HG03135 (cell line): ENCODE results near the gene COL20A1.
"Not testable (repeated sequence)": the region's sequence is repeated elsewhere in the genome, so short reads cannot be mapped to it uniquely, and the experiment has no call there.

ENCODE experiments used
- ATAC-seq: cut with Tn5 transposase; IDR thresholded peaks from one replicate; pipeline ENCODE4 v1.9.1; 2021; ENCODE audit warnings: mild to moderate bottlenecking, moderate library complexity; ENCODE audit not compliant: unreplicated experiment

COL20A1 gene

DNA sequence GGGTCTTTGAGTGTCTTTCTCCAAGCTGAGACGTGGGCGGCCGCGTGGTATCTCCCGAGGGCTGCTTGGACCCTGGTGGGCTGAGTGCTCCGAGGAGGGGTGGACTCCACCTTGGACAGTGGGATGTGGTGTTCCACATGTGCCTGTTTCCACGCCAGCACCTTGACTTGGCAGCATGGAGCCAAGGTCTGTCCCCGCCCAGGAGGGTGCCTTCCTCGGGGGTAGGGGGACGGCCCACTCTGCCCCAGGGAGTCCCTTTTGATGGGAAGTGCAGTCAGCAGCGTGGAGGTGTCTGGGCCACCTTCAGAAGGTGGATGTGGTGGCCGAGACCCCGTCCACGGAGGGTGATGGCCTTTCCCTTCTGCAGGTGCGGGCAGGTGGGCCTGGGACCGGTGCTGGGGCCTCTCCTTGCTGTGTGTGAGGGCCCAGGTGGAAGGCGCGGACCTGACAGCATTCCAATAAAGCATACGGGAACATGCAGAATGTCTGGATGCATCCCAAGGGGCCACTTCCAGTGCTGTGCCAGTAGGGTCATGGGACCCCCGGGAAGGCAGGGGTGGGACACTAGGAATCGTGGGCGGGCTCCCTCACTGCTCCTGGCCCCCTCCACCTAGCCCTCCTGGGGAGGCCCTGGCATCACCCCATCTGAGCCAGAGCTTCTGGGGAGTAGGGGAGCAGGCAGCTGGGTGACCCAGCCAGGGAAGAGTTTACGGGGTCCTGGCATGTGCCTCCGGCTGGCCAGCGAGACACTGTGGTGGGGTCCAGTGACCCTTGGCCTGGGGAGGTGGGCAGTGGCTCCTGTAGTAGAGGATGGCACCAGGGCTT is 3.5 kb upstream of the COL20A1 start:
- ATAC-seq, result no peak

DNA sequence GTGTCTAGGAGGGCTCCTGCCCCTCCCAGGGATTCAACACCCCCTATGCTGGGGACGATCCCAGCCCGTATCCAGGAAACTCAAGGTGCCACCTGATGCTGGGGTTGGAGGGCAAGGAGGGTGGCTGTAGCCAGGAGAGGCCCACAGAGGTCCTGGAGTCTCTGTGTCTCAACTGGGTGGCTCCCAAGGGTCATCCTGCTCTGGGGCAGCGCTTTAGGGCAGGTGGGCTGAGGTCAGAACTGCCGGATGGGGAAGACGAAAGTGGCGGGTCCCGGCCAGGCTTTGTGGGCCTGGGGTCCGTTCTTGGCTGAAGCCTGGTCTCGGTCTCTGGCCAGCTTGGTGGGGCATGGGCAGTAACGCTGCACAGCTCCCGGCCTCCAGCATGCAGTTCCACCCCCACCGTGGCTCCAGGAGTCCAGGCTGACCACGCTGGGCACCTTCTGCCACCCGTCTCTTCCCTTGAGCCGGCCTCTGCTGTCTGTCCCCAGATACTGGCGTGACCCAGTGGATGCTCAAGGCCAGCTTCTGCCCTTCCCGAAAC is 2.8 kb upstream of the COL20A1 start:
- no peak for ATAC-seq

DNA sequence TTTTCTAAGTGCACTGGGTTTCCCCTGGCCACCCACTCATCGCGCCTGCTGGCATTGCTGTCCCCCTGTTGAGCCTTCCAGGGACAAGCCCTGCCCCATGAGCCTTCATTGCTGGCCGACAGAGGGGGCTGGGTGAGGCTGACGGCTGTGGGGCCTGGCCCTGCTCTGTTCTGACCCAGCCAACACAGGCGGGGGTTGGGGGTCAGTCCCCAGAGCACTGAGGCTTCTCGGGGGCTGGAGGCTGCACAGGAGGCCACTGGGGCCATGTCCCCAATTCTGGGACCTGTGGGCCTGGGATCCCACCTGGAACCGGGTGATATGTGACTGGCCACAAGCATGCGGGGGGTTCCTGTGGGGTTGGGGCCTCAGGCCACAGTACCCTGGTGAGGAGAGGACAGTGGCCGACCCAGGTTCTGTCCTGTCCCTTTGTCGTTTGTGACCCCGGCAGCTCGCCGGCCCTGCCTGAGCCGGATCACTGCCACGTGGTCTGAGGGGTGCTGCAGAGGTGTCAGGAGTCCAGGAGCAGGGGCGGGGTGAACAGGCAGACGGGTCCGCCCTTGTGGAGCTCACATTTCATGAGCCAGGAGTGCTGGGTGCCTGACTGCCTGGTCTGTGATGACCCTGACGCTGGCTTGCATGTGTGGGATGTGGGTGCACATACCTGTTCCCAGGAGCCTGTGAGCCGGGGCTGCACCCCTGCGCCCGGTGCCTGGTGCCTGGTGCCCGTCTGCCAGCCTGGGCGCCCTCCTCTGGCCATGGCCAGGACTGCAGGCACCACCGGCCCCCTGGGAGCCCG is 2.1 kb upstream of the COL20A1 start:
- ATAC-seq, result no peak

DNA sequence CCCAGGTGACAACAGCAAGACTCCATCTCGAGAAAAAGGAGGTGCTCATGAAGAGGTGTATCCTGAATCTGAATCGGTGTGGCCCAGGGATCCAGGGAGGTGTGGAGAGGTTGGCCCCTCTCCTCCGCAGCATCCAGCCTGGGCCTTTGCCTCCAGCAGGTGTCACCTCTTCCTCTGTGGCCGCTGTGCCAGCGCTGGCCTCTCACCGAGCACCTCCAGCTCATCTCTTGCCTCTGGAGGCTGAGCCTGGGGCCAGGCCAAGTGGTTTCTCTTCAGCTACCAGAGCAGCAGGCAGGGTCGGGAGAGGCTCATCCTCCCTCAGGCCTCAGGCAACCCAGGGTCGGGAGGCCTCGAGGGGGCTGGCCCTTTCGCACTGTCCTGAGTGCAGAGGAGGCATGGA is 1.2 kb upstream of the COL20A1 start:
- ATAC-seq, result no peak

DNA sequence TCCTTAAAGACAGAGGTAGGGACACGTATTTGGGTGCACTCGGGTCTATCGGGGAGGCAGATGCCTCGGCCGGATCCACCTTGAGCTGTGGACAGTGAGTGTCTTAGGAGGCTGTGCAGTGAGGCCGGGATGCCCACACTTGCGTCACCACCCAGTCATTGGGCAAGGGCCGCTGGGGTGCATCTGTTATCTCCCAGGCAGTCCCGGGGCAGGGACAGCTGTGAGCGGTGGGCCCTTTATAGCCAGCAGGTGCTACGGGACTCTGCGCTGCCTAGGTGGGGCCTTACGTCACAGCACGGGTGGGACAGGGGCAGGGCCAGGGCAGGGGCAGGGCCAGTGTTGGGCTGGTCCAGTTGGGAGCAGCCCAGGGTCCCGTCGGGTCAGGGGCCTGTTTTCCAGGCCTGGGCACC is 689 bp upstream of the COL20A1 start:
- ATAC-seq, result no peak

DNA sequence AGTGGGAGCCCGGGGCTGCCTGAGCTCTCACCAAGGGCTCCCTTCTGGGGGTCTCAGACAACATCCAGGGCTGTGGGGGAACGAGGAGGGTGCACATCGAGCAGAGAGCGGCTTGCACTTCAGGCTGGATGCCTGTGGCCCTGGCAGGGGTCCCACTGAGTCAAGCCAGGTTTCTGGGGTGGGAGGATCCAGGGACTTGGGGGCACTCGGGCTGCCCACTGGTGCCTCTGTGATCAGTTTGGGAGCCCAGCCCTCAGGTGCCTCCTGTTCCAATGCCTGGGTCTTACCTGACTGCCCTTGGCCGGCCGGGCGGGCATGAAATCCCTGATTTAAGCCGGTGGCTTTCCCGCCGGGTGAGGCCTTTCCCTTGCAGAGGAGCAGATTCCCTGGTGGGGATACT is 470 bp downstream of the COL20A1 start:
- no peak for ATAC-seq

DNA sequence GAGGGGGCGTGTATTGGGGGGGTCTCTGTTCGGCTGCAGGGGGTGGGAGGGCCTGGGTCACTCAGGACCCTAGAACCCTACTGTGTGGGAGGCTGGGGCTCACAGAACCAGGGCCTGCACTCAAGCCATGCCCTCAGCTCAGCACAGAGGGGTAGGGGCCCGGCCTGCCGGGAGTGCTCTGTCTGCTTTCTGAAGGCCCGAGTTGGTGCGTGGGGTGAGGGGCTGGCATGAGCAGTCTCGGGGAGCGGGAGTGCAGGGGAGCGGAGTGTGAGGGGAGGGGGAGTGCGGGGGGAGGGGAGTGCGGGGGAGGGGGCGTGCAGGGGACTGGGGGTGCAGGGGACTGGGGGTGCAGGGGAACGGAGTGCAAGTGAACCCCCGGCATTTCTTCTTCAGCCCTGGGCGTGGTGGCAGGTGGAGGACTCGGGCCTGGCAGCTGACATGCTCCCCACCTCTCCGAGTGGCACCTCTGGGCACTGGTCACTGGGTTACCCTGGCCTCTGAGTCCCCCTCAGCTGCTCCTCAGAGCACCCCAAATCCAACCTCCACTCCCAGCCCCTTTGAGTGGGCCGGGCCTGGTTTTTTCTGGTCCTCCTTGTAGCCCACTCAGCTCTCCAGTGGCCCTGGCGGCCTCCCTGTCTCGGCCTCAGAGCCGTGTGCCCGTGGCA is 1.0 kb downstream of the COL20A1 start:
- no peak for ATAC-seq

DNA sequence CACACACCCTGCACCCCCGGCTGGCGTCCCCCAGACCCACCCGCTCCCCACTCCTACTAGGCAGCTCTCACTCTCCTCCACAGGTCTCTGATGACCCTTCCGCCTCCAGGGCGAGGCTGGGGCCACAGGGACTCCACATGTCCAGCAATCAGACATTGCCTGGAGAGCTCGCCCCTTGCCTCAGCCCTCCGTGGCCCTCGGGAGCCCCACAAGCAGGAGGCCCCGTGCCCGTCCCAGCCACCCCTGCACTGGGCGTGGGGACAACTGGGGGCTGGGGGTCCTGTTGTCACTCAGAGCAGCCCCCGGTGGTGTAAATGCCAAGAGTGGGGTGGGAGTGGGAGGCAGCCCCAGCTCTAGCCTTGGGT is 1.5 kb downstream of the COL20A1 start:
- ATAC-seq, result no peak

DNA sequence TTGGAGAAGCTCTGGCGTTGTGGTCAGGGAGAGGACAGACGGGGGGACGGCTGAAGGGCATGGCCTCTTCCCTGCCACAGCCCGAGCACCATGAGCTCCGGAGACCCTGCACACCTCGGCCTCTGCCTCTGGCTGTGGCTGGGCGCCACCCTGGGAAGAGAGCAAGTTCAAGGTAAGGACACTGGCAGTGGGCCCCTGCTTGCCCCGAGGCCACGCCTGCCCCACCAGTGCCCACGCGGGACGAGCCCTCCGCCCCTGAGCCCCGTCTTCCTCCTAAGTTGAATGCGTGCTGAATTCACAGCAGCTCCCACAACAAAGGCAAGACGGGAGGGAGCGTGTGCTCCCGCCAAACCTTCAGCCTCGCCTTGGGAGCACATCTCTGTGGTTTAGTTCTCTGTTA is 2.0 kb downstream of the COL20A1 start:
- ATAC-seq, result no peak

DNA sequence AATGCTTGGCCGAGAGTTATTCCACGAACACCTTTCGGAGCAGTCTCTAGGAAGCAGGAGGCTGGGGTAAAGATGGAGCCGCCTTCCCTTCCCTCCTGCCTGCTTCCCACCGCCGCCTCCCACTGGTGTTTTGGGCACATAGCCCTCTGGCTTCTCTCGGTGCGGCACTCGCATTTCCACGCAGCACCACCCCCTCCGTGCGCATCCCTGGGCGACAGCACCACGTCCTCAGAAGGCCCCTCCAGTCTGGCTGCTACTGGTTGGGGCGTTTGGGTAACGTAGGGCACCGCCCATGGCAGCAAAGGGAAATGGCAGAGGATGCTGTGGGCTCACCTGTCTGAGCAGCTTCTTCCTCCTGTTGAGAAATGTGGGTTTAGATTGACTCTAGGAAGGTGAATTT is 2.4 kb downstream of the COL20A1 start:
- ATAC-seq, result no peak

DNA sequence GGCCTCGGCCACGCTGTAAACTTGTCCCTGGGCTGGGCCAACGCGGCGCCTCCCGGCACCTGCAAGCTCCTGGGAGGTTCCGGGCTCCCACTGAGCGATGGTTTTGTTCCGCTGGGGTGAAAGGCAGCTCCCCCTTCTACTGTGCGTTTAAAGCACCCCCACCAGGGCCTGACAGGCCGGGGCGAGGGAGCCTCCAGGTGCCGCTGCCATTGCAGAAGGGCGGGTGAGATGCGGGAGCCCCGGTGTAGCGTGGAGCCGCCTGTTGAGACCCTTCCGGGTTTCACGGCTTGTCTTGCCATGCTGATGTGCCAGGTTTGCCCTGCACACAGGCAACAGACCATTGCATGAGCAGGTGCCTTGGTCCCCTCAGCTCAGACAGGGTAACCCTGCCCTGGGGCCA is 2.9 kb downstream of the COL20A1 start:
- ATAC-seq, result no peak

DNA sequence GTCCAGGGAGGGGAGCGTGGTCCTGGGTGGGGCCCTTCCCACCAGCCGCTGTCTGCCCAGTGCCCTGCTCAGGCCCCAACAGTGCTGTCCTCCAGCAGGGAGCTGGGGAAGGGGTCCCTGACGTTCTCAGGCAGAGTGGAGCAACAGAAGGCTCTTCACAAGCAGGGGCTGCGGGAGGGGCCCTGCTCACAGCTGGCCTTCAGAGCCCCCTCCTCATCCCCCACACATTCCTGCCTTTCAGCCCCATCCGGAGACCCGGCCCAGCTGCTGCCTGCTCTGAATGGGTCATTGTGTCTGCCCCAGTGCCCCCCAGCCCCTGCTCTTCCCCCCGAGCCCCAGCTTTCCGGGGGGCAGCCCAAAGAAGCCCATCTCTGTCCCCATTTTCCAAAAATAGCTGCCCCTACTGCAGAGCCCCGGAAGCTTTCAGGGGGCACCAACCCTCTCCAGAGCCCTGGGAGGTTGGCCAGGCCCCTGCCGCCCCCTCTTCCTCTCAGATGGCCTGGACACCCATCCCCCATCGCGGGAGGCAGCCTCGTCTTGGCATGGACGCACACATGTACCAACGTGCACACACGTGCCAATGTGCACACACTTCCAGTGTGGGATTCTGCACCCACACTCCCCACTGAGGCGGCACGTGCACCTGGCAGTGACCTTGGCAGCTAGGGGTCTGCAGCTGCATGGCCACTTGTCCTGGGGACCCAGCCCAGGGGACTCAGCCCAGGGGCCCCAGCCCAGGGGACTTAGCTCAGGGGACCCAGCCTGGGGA is 3.7 kb downstream of the COL20A1 start:
- no peak for ATAC-seq

DNA sequence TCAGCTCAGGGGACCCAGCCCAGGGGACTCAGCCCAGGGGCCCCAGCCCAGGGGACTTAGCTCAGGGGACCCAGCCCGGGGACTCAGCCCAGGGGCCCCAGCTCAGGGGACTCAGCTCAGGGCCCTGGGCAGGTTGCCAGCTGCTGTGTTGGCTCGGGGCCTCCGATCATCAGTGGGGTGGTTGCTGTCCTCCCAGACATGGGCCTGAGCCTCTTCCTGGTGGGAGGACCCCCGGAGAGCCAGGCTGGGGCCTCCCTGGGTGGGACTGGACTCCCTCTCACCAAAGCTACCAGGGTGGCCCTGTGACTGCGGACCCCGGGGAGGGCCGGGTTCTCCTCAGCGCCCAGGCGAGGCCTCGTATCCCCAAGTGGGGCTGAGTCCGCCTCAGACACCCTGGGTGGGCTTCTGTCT is 4.4 kb downstream of the COL20A1 start:
- no peak for ATAC-seq

DNA sequence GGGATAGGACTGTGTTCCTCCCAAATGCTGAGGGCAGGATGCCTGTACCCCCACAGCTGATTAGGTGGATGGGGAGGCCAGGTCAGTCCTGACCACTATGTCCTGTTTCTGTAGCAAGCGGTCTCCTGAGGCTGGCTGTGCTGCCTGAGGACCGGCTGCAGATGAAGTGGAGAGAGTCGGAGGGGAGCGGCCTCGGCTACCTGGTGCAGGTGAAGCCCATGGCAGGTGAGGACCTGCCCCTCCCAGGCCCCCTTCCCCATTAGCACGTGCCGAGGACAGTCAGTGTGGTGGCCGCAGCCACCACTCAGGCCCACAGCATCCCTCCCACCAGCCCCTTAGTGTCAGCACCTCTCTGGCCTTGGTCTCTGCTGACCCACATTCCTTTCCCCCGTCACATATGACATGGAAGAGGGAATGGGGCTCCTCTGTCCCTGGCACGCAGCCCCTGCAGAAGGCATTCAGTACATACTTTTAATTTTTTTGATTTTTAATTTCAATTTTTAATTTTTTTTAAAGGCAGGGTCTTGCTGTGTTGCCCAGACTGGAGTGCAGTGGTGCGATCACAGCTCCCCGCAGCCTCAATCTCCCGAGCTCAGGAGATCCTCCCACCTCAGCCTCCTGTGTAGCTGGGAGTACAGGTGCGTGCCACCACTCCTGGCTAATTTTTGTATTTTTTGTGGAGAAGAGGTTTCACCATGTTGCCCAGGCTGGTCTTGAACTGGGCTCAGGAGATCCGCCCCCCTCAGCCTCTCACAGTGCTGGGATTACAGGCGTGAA is 5.0 kb downstream of the COL20A1 start:
- no peak for ATAC-seq

DNA sequence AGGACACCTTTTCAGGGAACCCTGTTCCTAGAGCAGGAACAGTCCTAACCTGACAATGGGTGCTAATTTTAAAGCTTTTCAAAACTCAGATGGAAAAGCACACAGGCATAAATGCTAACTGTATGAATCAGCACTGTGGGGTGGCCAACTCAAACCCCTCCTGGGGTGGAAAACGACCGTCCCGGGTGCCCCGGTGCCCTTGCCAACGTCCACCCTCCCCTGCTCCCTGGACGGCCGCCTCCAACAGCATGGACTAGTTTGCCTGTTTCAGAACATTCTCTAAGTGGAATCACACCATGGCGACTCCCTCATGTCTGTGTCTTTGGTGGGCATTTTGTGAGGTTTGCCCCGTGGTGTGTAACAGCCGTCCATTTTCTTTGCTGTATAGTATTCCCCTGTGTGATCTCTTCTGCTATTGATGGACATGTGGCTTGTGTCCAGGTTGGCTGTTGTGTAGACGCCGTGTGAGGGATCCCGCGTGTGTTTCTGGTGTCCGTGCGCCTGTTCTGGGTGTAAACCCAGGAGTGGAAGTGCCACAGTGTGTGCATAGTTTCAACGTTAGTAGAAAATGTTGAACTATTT is 5.8 kb downstream of the COL20A1 start:
- ATAC-seq, result no peak

DNA sequence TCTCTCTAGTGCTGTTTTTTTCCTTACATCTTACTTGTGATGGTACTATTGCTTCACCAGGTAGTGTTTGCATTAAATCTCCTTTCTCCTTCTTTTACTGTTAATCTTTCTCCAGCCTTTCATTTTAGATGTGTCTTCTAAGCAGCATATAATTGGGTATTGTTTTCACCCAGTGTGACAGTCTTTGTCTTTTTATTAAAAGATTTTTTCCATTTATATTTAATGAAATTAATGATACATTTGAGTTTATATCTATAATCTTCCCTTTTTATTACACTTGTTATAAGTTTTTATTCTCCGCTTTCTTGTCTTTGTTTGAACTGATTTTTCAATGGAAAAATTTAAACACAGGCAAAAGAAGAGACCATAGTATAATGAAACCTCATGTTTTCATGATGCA is 8.7 kb downstream of the COL20A1 start:
- ATAC-seq, result no peak

DNA sequence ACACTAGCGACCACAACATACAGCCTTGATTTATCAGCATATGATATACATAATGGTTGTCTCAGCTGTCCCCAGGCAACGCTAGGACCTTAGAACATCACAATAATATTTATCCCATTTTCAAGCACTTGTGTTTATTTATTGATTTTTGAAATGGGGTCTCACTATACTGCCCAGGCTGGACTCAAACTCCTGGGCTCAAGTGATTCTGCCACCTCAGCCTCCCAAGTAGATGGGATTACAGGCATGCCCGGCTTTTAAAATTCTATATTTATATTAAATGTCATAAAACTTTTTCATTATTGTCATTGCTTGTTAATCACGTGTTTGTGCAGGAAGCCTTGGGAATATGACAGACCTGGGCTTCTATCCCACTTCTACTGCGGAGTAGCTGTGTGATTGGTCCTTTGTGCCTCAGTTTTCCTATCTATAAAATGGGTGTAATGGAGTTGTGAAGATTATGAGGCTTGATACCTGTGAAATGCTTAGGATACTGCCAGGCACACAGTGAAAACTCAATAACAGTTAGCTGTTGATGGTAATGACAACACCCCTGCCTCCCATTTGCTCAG is 10.2 kb downstream of the COL20A1 start:
- no peak for ATAC-seq

DNA sequence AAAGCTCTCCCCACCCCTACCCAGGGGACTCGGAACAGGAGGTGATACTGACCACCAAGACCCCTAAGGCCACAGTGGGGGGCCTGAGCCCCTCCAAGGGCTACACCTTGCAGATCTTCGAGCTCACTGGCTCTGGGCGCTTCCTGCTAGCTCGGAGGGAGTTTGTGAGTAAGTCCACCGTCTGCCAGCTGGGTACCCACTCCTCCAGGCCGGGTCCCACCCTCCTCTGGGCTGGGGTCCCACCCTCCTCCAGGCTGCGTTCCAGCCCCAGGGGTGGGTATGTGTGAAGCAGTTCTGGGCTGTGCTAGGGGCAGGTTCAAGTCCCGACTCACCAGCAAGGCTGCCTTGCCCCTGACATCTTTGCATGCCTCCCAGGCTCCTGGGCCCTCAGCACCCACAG is 12.4 kb downstream of the COL20A1 start:
- no peak for ATAC-seq

DNA sequence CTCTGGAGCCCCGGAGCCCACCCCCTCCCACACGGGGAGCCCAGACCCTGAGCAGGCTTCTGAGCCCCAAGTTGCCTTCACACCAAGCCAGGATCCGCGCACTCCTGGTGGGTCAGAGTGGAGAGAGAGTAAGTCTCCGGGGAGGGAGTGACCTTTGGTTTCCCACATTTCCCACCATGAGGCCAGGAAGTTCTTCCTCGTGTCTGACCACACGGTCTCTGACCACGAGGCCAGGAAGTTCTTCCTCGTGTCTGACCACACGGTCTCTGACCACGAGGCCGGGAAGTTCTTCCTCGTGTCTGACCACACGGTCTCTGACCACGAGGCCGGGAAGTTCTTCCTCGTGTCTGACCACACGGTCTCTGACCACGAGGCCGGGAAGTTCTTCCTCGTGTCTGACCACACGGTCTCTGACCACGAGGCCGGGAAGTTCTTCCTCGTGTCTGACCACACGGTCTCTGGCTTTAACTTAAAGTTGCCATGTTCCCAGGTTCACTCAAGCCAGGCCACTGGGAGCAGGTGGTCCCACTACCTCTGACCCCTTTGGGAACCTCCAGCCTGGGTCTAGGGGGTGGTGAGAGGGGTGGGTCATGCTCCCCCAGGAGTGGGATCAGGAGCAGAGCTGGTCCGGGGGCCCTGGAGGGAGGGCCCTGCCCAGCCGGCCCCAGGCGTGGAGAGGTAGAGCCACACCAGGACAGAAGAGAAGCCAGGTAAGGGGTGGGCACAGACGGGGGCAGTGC is 13.1 kb downstream of the COL20A1 start:
- ATAC-seq, result not testable (repeated sequence)
